Vagina (tissue), 2 donors: ENCODE results near the gene SNX21. TPM values are rescaled to one million over a fixed set of nuclear protein-coding genes. Genes with fewer than 3 reads are reported as not detected.

Experiments
- DNase-seq, 2 donors: peaks; one replicate each; pipeline ENCODE4 v3.0.0-alpha.2; 2017; ENCODE audit errors: extremely low spot score in 2 of 2
- H3K27ac ChIP-seq: fragments of 200-600 bp; sonication (generic); one replicate; pipeline ENCODE4 v1.5.1; 2019
- H3K27me3 ChIP-seq: fragments of 200-600 bp; sonication (generic); one replicate; pipeline ENCODE4 v1.5.1; 2019
- H3K36me3 ChIP-seq, 2 donors: fragments of 200-600 bp; sonication (generic); one replicate each; pipeline ENCODE4 v1.5.1; 2017 to 2019
- H3K4me1 ChIP-seq: fragments of 200-600 bp; sonication (generic); one replicate; pipeline ENCODE4 v1.5.1; 2019
- H3K4me3 ChIP-seq, 2 donors: fragments of 200-600 bp; sonication (generic); 1 replicate in 1 of 2; 2 replicates in 1 of 2; pipeline ENCODE4 v1.5.1; 2016 to 2019
- H3K9me3 ChIP-seq: fragments of 200-600 bp; sonication (generic); one replicate; pipeline ENCODE4 v1.5.1; 2019
- POLR2A ChIP-seq, 2 donors: fragments of 450-650 bp; IDR thresholded peaks; one replicate each; pipeline ENCODE4 v1.6.1; 2017; ENCODE audit warnings: antibody characterized with exemption in 2 of 2, mild to moderate bottlenecking in 2 of 2, moderate library complexity in 2 of 2
- POLR2AphosphoS5 ChIP-seq, 2 donors: sonication (generic); formaldehyde crosslinking; IDR thresholded peaks; one replicate each; pipeline ENCODE4 v1.9.0; 2017; ENCODE audit warnings: antibody characterized with exemption in 2 of 2, mild to moderate bottlenecking in 2 of 2, low read depth in 1 of 2; ENCODE audit not compliant: insufficient read depth in 1 of 2
- intact Hi-C: fragments of 100-400 bp; cut with DNase I; formaldehyde crosslinking; loops from one replicate; pipeline ENCODE4 v1.15.1; 2023
- total RNA-seq: library from RNA; depleted of rRNA; stranded (reverse); fragments of >200 nt; gene quantifications from one replicate; pipeline ENCODE4 v1.2.3, GENCODE V29; 2016
- TF ChIP-seq, protein P1 (sequence below), 3 experiments: fragments of 450-650 bp in 2 of 3; fragments of 200-600 bp in 1 of 3; sonication (generic) in 1 of 3; IDR thresholded peaks; one replicate each; pipeline ENCODE4 v1.5.1; 2017 to 2019; ENCODE audit warnings: antibody characterized with exemption in 3 of 3, mild to moderate bottlenecking in 2 of 3, moderate library complexity in 2 of 3

SNX21 gene
- total RNA-seq, 1 donor from 2014 or later: 145 TPM

DNA sequence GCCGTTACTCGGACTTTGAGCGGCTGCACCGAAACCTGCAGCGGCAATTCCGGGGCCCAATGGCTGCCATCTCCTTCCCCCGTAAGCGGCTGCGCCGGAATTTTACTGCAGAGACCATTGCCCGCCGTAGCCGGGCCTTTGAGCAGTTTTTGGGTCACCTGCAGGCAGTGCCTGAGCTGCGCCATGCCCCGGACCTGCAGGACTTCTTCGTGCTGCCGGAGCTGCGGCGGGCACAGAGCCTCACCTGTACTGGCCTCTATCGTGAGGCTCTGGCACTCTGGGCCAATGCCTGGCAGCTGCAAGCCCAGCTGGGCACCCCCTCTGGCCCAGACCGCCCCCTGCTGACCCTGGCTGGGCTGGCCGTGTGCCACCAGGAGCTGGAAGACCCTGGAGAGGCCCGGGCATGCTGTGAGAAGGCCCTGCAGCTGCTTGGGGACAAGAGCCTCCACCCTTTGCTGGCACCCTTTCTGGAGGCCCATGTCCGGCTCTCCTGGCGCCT is 7.2 kb downstream of the SNX21 start:
- Histone ChIP-seq H3K27ac (peak overlapping the region; percentile 56), H3K36me3 (peaks cover 0 to 62% of the 10 kb centered on the region in 2 donors), H3K9me3 (no peaks in the 10 kb centered on the region), H3K4me1 (peaks cover 68% of the 10 kb centered on the region), H3K4me3 (no peak overlapping the region), H3K27me3 (no peaks in the 10 kb centered on the region)
- no peak for DNase-seq
- TF ChIP-seq, protein P1, sequence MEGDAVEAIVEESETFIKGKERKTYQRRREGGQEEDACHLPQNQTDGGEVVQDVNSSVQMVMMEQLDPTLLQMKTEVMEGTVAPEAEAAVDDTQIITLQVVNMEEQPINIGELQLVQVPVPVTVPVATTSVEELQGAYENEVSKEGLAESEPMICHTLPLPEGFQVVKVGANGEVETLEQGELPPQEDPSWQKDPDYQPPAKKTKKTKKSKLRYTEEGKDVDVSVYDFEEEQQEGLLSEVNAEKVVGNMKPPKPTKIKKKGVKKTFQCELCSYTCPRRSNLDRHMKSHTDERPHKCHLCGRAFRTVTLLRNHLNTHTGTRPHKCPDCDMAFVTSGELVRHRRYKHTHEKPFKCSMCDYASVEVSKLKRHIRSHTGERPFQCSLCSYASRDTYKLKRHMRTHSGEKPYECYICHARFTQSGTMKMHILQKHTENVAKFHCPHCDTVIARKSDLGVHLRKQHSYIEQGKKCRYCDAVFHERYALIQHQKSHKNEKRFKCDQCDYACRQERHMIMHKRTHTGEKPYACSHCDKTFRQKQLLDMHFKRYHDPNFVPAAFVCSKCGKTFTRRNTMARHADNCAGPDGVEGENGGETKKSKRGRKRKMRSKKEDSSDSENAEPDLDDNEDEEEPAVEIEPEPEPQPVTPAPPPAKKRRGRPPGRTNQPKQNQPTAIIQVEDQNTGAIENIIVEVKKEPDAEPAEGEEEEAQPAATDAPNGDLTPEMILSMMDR (IDR thresholded peaks at IDR 0.05): no peak
- TF ChIP-seq POLR2A (IDR thresholded peaks at IDR 0.05) (no peak), POLR2AphosphoS5 (IDR thresholded peaks at IDR 0.05; ENCODE audit: insufficient read depth in 1 of 2, low read depth in 1 of 2) (no peak)
- intact Hi-C loops: no loop called here

GRCh38 chr20:45841407-45842129 is 8.0 kb downstream of the SNX21 start:
- no peaks in the 10 kb centered on the region for H3K9me3 ChIP-seq
- DNase-seq: no peak
- peaks cover 60% of the 10 kb centered on the region for H3K4me1 ChIP-seq
- TF ChIP-seq, protein P1 (IDR thresholded peaks at IDR 0.05): no peak
- no peak for TF ChIP-seq POLR2A (IDR thresholded peaks at IDR 0.05)
- TF ChIP-seq POLR2AphosphoS5 (IDR thresholded peaks at IDR 0.05; ENCODE audit: insufficient read depth in 1 of 2, low read depth in 1 of 2): no peak
- peak overlapping the region; percentile 56 for H3K27ac ChIP-seq
- no peak overlapping the region for H3K4me3 ChIP-seq
- H3K27me3 ChIP-seq: no peaks in the 10 kb centered on the region
- intact Hi-C loops: no loop called here
- H3K36me3 ChIP-seq: peaks cover 0 to 68% of the 10 kb centered on the region in 2 donors

GRCh38 chr20:45842169-45842812 is 8.7 kb downstream of the SNX21 start:
- Histone ChIP-seq H3K9me3 (no peaks in the 10 kb centered on the region), H3K4me1 (peaks cover 53% of the 10 kb centered on the region), H3K27ac (peak overlapping the region; percentile 56), H3K36me3 (peaks cover 0 to 71% of the 10 kb centered on the region in 2 donors), H3K4me3 (no peak overlapping the region), H3K27me3 (no peaks in the 10 kb centered on the region)
- TF ChIP-seq POLR2A (IDR thresholded peaks at IDR 0.05): no peak
- TF ChIP-seq, protein P1 (IDR thresholded peaks at IDR 0.05): no peak
- no peak for TF ChIP-seq POLR2AphosphoS5 (IDR thresholded peaks at IDR 0.05; ENCODE audit: insufficient read depth in 1 of 2, low read depth in 1 of 2)
- DNase-seq: no peak
- intact Hi-C loops: no loop called here

DNA sequence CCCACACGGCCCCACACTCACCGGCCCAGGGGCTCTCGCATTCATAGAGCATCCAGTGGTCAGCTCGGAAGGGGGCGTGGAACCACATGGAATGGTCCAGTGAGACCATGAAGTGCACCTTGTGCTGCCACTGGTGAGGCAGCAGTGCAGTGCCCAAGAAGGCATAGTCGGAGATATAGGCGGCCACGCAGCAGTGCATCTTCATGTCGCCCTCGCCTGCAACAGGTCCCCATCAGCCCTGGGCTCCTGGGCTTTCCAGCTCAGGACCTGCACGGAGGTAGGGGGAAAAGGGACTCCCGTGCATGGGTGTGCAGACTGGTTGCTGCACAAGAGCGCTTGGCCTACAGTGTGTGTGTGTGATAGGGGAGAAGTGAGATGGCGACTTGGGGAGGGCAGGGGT is 9.9 kb downstream of the SNX21 start:
- H3K27ac ChIP-seq: peak overlapping the region; percentile 56
- intact Hi-C loops: no loop called here
- peak in 1 of 2 donors; percentile 9 for TF ChIP-seq POLR2AphosphoS5 (IDR thresholded peaks at IDR 0.05; ENCODE audit: insufficient read depth in 1 of 2, low read depth in 1 of 2)
- TF ChIP-seq, protein P1 (IDR thresholded peaks at IDR 0.05): no peak
- peaks cover 0 to 72% of the 10 kb centered on the region in 2 donors for H3K36me3 ChIP-seq
- H3K27me3 ChIP-seq: no peaks in the 10 kb centered on the region
- no peak overlapping the region for H3K4me3 ChIP-seq
- no peak for DNase-seq
- H3K9me3 ChIP-seq: no peaks in the 10 kb centered on the region
- peaks cover 47% of the 10 kb centered on the region for H3K4me1 ChIP-seq

GRCh38 chr20:45845452-45845851 is 11.9 kb downstream of the SNX21 start:
- no peak overlapping the region for H3K27ac ChIP-seq
- no peak for DNase-seq
- H3K4me3 ChIP-seq: no peak overlapping the region
- no peaks in the 10 kb centered on the region for H3K9me3 ChIP-seq
- intact Hi-C loops: no loop called here
- peaks cover 0 to 64% of the 10 kb centered on the region in 2 donors for H3K36me3 ChIP-seq
- TF ChIP-seq POLR2A (IDR thresholded peaks at IDR 0.05): no peak
- TF ChIP-seq, protein P1 (IDR thresholded peaks at IDR 0.05): no peak
- no peak for TF ChIP-seq POLR2AphosphoS5 (IDR thresholded peaks at IDR 0.05; ENCODE audit: insufficient read depth in 1 of 2, low read depth in 1 of 2)
- no peaks in the 10 kb centered on the region for H3K27me3 ChIP-seq
- H3K4me1 ChIP-seq: peaks cover 39% of the 10 kb centered on the region
